Esophagus squamous epithelium (tissue), 5 donors: Measurements from ENCODE around the gene ZSCAN9. TPM values are rescaled to one million over a fixed set of nuclear protein-coding genes. Genes with fewer than 3 reads are reported as not detected.

ENCODE experiments used
- DNase-seq: peaks from one replicate; lab custom pipeline; 2025; lab: John Stamatoyannopoulos, UW
- H3K27ac ChIP-seq, 4 donors: fragments of 200-600 bp; sonication (generic); one replicate each; pipeline ENCODE4 v1.5.1; 2016 to 2019; ENCODE audit warnings: mild to moderate bottlenecking in 1 of 4
- H3K27me3 ChIP-seq, 4 donors: fragments of 200-600 bp; sonication (generic); 1 replicate in 3 of 4; 2 replicates in 1 of 4; pipeline versions ENCODE4 v1.5.1 to v1.6.0; 2017 to 2021; ENCODE audit warnings: antibody characterized with exemption in 1 of 4
- H3K36me3 ChIP-seq, 3 donors: fragments of 200-600 bp; sonication (generic); one replicate each; pipeline ENCODE4 v1.5.1; 2016 to 2019
- H3K4me1 ChIP-seq, 3 donors: fragments of 200-600 bp; sonication (generic); one replicate each; pipeline ENCODE4 v1.5.1; 2017 to 2019
- H3K4me3 ChIP-seq, 4 donors: fragments of 200-600 bp; sonication (generic); 1 replicate in 3 of 4; 2 replicates in 1 of 4; pipeline ENCODE4 v1.5.1; 2016 to 2019; ENCODE audit warnings: mild to moderate bottlenecking in 2 of 4, moderate library complexity in 1 of 4
- H3K9me3 ChIP-seq, 3 donors: fragments of 200-600 bp; sonication (generic); one replicate each; pipeline ENCODE4 v1.5.1; 2016 to 2019
- CTCF ChIP-seq, 6 experiments: fragments of 450-650 bp in 4 of 6; fragments of 200-600 bp in 2 of 6; sonication (generic) in 2 of 6; IDR thresholded peaks; one replicate each; pipeline ENCODE4 v1.5.1; 2016 to 2019; ENCODE audit warnings: antibody characterized with exemption in 6 of 6, mild to moderate bottlenecking in 4 of 6, moderate library complexity in 4 of 6
- POLR2A ChIP-seq, 4 donors: fragments of 450-650 bp; IDR thresholded peaks; one replicate each; pipeline ENCODE4 v1.6.1; 2017; ENCODE audit warnings: antibody characterized with exemption in 4 of 4, mild to moderate bottlenecking in 4 of 4, moderate library complexity in 3 of 4
- WGBS, 2 donors: methylation state at CpG; one replicate each; pipeline ENCODE4 v1.1.5; 2018; 5-methylcytosine and 5-hydroxymethylcytosine counted together
- intact Hi-C: fragments of 100-400 bp; cut with DNase I; formaldehyde crosslinking; loops from one replicate; pipeline ENCODE4 v1.15.0; 2022
- total RNA-seq, 4 donors: library from RNA; depleted of rRNA; stranded (reverse); fragments of >200 nt; gene quantifications; one replicate each; pipeline ENCODE4 v1.1.0, GENCODE V29; 2016
- donor health status: DM: yes; HTN: yes; CAD: no.

Gene ZSCAN9
- total RNA-seq, 4 donors from 2014 or later: 0.95 to 11.3 (median 3.4) TPM

GRCh38 chr6:28282926-28283325, 57.9 kb downstream of the ZSCAN9 start:
- intact Hi-C loops: no loop called here
- no peaks in the 10 kb centered on the region for H3K9me3 ChIP-seq
- H3K4me1 ChIP-seq: peaks cover 0 to 19% (median 0%) of the 10 kb centered on the region in 3 donors
- no peak overlapping the region for H3K27ac ChIP-seq
- no peak overlapping the region for H3K4me3 ChIP-seq
- peaks cover 0 to 45% (median 0%) of the 10 kb centered on the region in 3 donors for H3K36me3 ChIP-seq
- H3K27me3 ChIP-seq: no peaks in the 10 kb centered on the region
- no peak for TF ChIP-seq CTCF (IDR thresholded peaks at IDR 0.05)
- no peak for TF ChIP-seq POLR2A (IDR thresholded peaks at IDR 0.05)
- no peak for DNase-seq
- WGBS, 2 donors: 82 to 94% methylated on average over 2 of the region's 2 CpGs

Other genes with a start within 250 kb of the ZSCAN9 start
- 1 to 10 TPM; 1.7 to 6.9 (median 2.2) TPM for gene ZNF165, start 144.7 kb upstream of the ZSCAN9 start, total RNA-seq
- gene ZSCAN16, start 100.7 kb upstream of the ZSCAN9 start, total RNA-seq: 1 to 10 TPM; 2.8 to 4.4 (median 3.6) TPM
- 10 to 100 TPM in 1 of 4 donors, 1 to 10 TPM in 3; 2.2 to 17.5 (median 5.9) TPM for gene ZKSCAN8, start 83.4 kb upstream of the ZSCAN9 start, total RNA-seq
- 1 to 10 TPM; 2.4 to 5.3 (median 3.3) TPM for gene ZKSCAN4, start 27.0 kb downstream of the ZSCAN9 start, total RNA-seq
- gene NKAPL, start 34.0 kb downstream of the ZSCAN9 start, total RNA-seq: 1 to 10 TPM in 1 of 4 donors, under 1 TPM in 2, not detected in 1; 0.22 to 1.5 (median 0.70) TPM
- 10 to 100 TPM in 1 of 4 donors, 1 to 10 TPM in 3; 2.1 to 17.0 (median 3.4) TPM for gene ZSCAN26, start 41.9 kb downstream of the ZSCAN9 start, total RNA-seq
- gene PGBD1, start 56.3 kb downstream of the ZSCAN9 start, total RNA-seq: 1 to 10 TPM in 2 of 4 donors, under 1 TPM in 2; 0.61 to 3.1 (median 1.3) TPM
- gene ZSCAN31, start 110.9 kb downstream of the ZSCAN9 start, total RNA-seq: 10 to 100 TPM; 11.6 to 59.9 (median 19.4) TPM
- gene ZKSCAN3, start 124.7 kb downstream of the ZSCAN9 start, total RNA-seq: 1 to 10 TPM; 1.1 to 2.9 (median 2.1) TPM
- 1 to 10 TPM; 1.3 to 4.0 (median 2.2) TPM for gene ZSCAN12, start 174.5 kb downstream of the ZSCAN9 start, total RNA-seq
- gene ZSCAN23, start 218.2 kb downstream of the ZSCAN9 start, total RNA-seq: 1 to 10 TPM in 2 of 4 donors, under 1 TPM in 2; 0.35 to 1.1 (median 0.84) TPM